ENCODE results near the gene HOXA10.

HOXA10 gene

DNA sequence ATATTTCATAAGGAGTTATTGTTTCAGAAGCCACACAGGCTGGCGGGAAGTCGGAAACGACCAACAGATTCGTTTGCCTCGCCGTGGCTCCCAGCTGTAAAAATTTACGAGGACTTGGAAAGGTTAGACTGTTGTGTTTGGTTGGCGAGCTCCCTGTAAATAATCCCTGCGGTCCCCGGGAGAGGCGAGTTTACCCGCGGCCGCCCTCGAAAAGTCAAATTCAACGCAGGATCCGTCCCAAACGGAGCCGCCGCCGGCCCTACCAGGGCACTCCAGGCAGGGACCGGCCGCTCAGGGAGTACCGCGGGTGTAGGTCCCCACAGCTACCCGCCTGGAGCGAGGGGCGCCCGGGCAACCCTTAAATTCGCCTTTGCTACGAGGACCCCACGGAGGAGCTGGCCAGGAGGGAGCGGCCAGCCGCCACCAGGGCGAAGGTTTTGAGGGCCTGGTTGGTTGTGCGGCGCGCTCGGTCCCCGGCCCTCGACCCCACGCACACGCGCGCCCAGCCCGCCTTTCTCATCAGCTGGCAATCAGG, 8.1 kb downstream of the HOXA10 start:
- peak; percentile 21 for DNase-seq (ENCODE audit: low spot score)

DNA sequence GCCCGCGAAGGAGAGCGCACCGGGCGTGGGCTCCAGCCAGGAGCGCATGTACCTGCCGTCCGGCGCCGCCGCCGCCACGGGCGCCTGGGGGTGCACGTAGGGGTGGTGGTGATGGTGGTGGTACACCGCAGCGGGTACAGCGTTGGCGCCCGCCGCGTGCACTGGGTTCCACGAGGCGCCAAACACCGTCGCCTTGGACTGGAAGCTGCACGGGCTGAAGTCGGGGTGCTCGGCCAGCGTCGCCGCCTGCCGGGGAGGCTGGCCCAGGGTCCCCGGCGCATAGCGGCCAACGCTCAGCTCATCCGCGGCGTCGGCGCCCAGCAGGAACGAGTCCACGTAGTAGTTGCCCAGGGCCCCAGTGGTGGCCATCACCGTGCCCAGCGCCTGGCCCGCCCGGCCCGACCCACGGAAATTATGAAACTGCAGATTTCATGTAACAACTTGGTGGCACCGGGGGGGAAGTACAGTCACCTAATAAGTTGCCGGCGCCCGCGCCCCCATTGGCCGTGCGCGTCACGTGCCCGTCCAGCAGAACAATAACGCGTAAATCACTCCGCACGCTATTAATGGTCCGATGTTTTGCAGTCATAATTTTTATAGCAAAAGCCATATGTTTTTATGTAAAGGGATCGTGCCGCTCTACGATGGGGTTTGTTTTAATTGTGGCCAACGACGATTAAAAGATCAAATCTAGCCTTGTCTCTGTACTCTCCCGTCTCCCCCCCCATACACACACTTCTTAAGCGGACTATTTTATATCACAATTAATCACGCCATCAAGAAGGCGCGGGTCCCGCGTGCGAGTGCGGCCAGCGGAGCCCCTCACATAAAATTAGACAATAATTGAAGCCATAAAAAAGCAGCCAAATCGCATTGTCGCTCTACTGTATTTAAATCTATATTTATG, 8.8 kb downstream of the HOXA10 start, which contains the start of gene HOXA9:
Gene HOXA9, minus strand, starts transcription at position 449 of the 907 bp plus-strand sequence. Its CDS starts 80 bp downstream, at position 369.
- DNase-seq (ENCODE audit: low spot score) = peak; percentile 85

DNA sequence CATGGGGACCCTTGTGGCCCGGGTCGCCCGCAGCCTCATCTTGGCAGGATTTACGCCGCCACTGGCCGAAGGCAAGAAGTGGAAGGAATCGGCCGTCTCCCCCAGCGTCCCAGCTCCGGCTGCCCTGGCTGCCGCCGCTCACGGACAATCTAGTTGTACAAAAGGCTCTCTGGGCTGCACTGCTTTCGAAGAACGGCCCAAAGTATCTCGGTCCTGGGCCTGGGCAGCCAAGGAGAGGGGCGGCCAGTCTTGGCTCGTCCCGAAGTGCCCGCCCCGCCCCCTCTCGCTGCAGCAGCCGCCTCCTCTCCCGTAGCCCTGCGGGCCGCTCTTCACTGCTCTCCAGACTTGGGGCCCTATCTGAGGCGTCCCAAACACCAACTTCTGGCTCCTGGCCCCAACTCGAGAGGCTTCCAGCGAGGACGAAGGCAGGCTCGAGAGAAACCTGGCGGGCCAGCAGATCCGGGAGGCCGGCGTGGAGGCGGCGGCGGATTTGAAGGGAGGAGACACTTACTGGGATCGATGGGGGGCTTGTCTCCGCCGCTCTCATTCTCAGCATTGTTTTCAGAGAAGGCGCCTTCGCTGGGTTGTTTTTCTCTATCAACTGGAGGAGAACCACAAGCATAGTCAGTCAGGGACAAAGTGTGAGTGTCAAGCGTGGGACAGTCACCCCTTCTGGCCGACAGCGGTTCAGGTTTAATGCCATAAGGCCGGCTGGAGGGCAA, 9.6 kb downstream of the HOXA10 start:
- peak; percentile 33 for DNase-seq (ENCODE audit: low spot score)

DNA sequence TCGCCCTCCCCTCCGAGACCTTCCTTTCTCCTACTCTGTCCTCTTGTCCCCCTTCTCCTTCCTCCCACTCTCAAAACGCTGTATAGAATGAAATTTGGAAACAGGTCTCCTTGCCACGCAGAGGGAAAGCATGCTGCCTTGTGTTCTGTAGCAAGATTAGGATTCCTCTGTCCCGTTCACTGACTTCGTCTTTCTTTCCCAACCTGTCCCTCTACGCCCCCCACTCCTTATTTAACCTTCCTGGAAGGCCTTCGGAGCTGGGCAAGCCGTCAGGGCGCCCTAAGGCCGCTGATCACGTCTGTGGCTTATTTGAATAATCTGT, 10.1 kb downstream of the HOXA10 start:
- DNase-seq (ENCODE audit: low spot score) = no peak

DNA sequence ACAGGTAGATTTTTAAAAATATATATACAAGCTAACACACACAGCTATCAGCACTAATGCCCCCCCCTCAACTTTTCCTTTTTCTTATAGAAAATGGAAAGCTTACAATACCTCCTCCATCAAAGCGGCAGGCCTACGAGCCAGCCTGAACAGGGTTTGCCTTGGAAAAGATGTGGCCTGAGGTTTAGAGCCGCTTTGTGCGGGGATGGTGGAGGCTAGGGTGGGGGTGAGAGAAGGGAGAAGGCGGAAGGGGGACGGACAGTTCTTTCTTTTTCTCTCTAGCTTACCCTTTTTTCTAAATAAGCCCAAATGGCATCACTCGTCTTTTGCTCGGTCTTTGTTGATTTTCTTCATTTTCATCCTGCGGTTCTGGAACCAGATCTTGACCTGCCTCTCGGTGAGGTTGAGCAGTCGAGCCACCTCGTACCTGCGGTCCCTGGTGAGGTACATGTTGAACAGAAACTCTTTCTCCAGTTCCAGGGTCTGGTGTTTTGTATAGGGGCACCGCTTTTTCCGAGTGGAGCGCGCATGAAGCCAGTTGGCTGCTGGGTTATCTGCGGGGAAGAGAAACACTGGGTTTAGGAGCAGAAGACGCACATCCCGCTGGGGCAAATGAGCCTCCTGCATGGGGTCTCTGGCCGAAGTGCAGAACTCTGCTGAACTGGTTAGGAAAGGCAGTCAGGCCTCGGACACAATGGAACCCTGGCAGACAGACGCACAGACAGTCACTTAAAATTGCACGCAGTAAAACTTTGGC, 10.7 kb downstream of the HOXA10 start:
- DNase-seq (ENCODE audit: low spot score) = no peak

DNA sequence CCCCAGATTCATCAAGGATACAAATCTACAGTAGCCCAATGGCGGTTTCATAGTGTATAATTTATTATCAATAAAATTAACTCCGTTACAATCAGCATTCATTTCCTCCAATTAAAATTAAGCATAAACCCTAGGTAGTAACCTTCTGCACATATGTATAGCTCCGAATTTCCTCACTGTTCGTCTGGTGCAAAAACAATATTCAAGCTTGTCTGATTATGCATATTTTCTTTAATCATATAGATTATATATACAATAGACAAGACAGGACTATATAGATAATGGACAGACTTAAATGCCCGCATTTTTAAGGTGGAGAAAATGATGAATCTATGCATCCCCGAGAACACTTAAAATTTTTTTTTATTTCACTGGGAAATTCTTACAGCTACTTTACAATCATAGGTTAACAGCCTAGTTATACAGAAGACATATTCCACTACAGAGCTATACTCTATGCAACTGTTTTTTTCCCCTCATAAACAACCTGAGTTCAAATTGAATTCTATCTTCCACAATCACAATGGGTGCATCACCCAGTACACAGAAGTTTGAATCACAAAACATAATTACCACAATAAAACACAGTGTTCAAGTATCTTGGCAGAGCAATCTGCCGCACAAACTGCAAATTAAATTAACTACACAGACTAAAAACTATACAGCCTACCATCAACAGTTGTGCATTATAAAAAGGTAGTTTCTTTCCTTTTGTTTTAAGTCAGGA, 11.4 kb downstream of the HOXA10 start:
- DNase-seq (ENCODE audit: low spot score) = no peak

DNA sequence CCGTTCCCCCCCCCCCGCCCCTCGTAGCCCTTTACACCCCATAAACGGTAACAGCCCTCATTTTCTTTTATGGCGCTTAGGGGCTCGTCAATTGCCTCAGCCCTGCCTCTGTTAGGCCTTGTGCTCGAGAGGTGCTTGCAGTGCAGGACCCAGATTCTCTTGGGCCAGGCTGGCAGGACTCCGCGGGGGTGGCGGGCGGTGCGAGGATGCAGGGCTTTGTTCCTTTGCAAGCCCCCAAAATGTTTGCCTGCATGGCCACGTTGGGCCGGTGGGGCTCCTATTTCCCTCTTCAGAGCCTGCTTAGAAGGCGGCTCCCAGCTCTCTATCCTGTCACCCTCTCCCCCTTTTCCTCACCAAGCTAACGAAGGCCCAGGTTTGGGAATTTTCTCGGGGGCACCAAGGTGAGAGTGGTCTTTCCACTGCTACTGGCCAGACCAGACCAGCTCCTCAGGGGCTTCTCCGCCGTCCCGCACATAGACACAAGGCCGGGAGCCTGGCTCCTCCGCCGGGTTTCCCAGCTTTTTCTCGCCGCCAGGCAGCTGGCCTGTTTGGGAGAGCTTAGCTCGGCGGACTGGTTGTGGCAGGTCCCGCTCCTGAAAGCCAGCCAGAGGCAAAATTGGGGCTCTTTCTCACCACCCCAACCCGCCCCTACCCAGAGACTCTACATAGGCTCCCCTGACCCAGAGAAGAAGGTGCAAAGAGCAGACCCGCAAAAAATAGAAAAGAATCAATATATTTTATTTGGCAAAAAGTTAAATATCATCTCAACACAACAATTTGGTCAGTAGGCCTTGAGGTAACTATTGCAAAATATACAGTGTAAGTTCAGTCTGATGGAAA, 12.2 kb downstream of the HOXA10 start:
- peak; percentile 21 for DNase-seq (ENCODE audit: low spot score)

DNA sequence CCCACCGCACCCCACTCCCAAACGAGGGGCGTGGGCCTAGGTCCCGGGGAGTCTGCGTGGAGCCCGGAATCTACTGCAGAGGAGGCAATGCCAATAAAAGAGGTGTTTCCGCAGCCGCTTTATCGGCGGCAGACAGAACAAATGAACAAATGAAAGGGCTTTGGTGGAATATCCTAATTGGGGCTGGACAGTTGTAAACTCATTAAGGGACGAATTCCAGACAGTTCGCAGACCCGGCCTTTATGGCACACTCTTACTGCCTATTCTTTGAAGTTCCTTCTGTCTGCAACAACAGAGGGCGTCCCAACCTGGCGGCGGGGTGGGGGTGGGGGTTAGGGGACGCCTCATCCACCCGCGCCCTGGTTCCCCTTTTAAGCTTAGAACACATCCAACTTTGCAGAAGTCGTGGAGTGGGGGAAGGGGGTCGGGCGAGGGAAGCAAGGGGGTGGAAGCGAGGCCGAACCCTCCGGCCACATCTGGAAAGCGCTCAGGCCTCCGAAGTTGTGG, 12.9 kb downstream of the HOXA10 start:
- peak; percentile 14 for DNase-seq (ENCODE audit: low spot score)

DNA sequence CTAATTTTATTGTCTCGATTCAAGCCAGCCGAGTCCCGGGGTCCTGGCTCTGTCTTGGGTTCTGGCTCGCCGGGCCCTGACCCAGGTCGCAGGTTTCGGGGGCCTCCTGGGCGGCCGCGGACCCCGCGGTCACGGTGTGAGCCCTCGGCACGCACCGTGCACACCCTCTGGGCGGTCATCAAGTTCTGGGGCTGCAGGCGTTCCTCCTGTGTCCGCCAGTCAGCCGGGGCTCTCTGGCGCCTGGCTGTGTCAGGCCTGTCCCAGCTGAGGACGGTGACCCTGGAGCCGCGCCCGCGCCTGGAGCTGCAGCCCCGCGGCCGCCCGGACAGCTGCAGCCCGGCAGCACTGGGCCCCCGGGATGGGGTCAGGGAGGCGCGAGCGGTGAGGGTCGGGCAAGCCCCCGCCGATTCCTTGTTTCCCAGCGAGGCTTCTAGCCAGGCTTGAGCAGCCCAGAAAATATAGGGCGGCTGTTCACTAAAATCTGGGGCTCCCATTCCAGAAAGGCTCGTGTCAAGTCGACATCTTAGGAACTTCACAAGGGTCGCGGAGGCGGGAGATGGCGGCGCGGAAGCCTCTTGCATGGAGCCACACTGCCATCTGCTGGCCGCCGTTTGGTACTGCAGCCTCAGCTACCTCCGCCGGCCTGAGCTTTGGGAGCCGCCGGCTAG, 13.4 kb downstream of the HOXA10 start:
- peak; percentile 79 for DNase-seq (ENCODE audit: low spot score)

DNA sequence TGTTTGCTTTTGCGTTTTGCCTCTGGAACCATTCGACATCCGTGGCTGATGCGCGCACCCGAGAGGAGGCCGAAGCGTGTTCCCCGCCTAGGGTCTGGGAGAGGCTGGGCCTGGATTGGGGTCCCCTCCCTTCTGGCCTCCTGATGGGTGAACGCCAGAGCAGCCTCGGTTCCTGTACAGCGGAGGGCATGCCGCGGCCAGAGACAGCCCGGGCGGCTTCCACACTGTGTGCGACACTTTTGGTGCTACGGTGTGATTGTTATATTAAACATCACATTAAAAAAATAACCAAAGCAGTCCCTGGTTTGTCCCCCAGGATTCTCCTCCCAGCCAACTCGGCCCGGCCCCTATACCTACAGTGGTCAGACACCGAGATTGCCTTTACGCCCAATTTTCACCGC, 14.0 kb downstream of the HOXA10 start:
- DNase-seq (ENCODE audit: low spot score) = no peak

DNA sequence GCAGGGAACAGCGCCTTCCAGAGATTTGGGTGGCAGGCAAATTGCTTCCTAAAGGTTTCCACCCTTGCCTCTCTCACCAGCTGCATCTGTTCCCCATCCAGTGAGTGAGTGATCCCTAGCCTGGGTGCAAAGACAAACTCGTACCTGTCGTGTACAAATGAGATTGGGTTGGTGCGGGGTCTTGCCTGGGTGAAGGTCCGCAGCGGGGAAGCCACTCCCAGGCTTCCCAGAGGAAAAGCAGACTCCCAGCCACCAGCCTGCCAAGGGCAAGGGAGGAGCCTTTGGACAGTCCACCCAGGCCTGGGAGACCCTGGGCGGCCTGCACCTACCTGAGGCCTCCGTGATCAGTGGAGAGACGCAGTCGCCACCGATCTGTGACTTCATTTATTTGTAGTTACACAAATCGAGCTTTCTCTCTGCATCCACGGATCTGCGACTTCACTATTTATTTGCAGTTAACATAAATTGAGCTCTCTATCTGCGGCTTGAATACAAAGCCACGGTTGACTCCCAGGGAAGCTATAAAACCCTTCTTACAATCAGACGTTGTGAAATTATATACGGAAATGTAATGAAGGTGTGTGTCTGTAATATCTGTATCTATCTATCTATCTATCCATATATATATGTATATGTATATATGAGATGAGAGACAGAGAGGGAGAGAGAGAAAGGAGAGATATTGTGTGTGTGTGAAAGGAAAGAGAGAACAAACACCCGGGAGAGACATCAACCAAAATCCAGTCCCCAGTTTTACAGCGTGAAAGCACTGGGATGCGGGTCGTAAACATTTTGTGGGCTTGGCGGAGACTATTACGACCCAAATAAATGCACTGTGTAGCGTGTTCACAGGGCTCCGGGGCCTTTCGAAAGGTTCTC, 14.6 kb downstream of the HOXA10 start:
- no peak for DNase-seq (ENCODE audit: low spot score)

DNA sequence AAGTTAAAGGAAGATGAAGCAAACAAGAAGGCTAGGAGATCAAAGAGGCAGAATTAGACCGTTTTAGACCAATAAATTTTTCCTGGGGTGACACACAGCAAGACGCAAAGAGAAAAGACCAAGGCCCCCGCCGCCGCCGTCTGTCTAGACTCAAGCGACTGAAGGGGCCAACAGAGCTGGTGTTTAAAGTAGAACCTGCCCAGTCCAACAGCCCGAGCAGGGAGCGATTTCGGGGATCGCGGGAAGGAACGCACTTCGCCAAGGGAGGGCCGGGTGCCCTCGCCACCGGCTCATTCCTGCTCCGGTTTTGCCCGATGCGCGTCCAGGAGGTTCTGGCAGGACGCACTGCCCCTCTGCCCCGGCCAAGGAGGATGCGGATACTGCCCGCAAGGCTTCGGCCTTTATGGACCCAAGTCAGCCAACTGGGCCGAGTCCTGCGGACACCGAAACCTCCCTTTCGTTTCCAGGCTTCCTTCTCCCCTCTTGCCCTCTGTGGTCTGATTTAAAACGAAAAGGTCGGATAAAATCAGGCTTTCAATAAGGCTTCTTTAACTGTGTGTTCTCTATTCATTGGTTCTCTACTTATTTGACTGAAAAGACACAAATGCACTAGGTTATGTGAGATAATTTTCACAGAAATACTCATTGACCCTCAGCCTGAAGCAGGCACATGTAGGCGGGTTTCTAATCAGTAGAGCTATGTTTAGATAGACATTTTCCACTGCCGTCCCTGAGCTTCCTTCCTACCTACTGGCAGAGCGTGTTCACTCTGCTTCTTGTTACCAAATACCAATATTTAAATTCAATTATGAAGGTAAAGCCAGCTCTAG, 15.5 kb downstream of the HOXA10 start:
- no peak for DNase-seq (ENCODE audit: low spot score)

DNA sequence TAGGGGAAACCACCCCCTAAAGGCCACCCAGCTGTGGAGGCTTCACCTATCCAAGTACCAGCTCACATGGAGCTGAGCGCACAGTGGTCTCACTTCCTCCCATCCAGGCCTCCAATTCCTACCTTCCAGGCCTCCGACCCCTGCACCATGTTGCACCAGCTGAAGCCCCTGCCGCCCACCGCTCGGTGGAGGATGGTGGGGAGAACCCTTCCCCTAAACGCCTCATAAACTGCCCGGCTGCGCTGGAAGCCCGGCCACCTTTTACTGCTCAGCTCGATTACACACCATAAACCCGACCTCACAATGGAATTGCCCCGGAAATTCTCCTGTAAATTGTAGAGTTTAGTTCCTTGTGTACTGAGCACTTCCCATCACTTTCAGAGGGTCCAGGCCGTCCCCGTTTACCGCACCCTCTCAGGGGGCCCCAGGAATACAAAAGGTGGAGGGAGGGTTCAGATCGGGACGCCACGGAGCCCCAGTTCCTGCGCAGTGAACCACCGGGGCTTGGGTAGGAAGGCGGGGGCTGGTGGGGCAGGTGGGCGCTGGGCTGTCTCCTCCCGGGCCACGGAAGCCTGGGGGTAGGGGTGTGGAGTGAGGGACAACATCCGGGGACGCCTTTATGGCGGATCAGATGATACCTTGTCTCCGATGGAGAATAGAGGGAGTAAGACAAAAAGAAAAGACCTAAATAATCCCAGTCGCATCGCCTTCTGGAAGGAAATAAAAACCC, 16.3 kb downstream of the HOXA10 start:
- no peak for DNase-seq (ENCODE audit: low spot score)

DNA sequence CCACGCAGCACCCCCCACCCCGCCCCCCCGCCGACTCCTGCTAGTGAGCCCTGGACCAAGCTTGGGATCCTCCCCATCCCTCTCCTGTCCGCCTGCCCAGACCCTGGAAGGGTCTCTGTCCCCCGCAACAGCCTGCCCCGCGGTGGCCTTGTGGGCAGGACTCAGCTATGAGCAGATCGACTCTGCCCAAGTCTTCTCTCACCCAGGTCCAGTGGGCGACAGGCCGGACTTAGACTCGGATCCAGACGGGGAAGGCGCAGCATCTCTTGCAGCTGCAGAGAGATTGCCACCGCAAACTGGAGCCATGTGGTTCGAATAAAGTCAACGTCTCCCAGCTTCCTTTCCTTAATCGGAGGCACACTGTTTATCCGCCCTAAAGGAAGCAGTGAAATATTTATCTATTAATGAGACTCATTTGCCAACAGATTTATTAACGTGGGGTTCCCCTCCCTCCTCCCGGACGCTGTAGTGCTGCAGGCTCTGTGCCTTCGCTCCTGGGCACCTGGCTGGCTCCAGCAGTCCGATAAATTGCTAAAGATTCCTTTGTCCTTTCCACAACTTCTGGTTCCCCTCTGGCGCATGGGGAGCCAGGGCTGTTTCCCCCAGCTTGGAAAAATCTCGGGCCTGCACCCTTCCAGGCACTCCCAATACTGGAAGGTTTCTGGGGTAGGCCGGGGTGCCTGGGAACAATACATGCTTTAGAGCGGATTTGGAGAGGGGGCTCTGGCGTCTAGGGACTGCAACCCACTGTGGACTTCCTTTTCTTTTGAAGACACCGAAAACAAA, 17.0 kb downstream of the HOXA10 start:
- DNase-seq (ENCODE audit: low spot score) = peak; percentile 23

DNA sequence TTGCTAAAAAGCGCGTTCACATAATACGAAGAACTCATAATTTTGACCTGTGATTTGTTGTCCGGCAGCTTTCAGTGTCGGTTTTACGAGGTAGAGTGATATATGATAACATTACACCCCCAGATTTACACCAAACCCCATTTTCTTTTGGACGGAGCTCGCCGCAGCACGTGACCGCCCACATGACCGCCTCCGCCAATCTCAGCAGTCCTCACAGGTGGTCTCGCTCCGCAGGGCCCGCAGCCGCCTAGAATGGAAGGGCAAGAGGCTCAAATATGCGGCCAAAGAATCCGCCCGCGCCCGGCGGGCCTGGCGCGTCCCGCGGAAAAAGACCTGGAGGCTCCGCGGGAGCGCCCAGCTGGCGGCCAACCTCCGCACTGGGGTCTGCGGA, 17.6 kb downstream of the HOXA10 start, which contains the start of gene HOXA7:
Gene HOXA7, minus strand, starts transcription at position 168 of the 391 bp plus-strand sequence. Its CDS starts 130 bp downstream, at position 38.
- DNase-seq (ENCODE audit: low spot score) = peak; percentile 83

DNA sequence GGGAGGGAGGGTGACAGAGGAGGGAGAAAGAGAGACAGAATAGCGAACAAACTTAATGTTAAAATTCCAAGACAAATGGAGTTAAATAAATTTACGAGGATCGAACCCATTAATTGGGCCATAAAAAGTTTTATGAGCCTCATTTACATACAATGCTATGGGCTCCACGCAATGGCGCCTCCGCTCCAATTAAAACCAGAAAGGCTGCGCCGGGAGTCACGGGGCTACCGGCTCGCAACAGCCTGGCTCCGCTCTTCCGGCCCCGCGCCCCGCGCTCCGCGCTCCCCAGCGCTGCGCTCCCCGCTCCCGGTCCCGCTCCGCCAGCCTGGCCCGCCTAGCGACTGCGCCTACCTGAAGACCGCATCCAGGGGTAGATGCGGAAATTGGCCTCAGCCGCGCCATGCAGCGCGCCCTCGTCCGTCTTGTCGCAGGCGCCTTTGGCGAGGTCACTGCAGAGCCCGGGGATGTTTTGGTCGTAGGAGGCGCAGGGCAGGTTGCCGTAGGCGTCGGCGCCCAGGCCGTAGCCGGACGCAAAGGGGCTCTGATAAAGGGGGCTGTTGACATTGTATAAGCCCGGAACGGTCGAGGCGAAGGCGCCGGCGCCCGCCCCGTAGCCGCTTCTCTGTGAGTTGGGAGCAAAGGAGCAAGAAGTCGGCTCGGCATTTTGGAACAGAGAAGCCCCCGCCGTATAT, 18.2 kb downstream of the HOXA10 start:
- DNase-seq (ENCODE audit: low spot score) = peak; percentile 61
